OCI-LY1 (cell line): ENCODE data around the gene ZNF862.

ENCODE experiments used
- H2AFZ ChIP-seq: fragments of 200-600 bp; sonication (generic), shearing (Covaris generic); 2 replicates; pipeline ENCODE4 v1.6.0; 2014; ENCODE audit warnings: antibody characterized with exemption, mild to moderate bottlenecking, low read length
- H3F3A ChIP-seq: fragments of 200-600 bp; sonication (generic), shearing (Covaris generic); 2 replicates; pipeline ENCODE4 v1.6.0; 2014; ENCODE audit warnings: mild to moderate bottlenecking, antibody characterized with exemption, low read length, moderate library complexity; ENCODE audit not compliant: insufficient read depth
- H3K27ac ChIP-seq: fragments of 200-600 bp; sonication (generic); 2 replicates; pipeline ENCODE4 v1.5.1; 2014; ENCODE audit warnings: low read length, mixed run types, mild to moderate bottlenecking, low read depth; ENCODE audit not compliant: poor library complexity, severe bottlenecking
- H3K27me3 ChIP-seq: fragments of 200-600 bp; sonication (generic); 2 replicates; pipeline ENCODE4 v1.6.0; 2014; ENCODE audit warnings: antibody characterized with exemption, mild to moderate bottlenecking, low read length, moderate library complexity; ENCODE audit not compliant: insufficient read depth
- H3K36me3 ChIP-seq: fragments of 200-600 bp; sonication (generic); 2 replicates; pipeline ENCODE4 v1.6.1; 2014; ENCODE audit warnings: mild to moderate bottlenecking, antibody characterized with exemption, low read length, moderate library complexity, mixed read lengths; ENCODE audit not compliant: insufficient read depth
- H3K4me1 ChIP-seq: fragments of 200-600 bp; sonication (generic); 2 replicates; pipeline ENCODE4 v1.5.1; 2014; ENCODE audit warnings: mild to moderate bottlenecking, low read length, moderate library complexity; ENCODE audit not compliant: insufficient read depth, severe bottlenecking
- H3K4me2 ChIP-seq: fragments of 200-600 bp; sonication (generic), shearing (Covaris generic); 2 replicates; pipeline ENCODE4 v1.6.1; 2014; ENCODE audit warnings: low read length
- H3K4me3 ChIP-seq: fragments of 200-600 bp; sonication (generic); 2 replicates; pipeline ENCODE4 v1.5.1; 2014; ENCODE audit warnings: low read length, low read depth, mild to moderate bottlenecking, mixed read lengths; ENCODE audit not compliant: poor library complexity, severe bottlenecking
- H3K79me2 ChIP-seq: fragments of 200-600 bp; shearing (Covaris generic); 2 replicates; pipeline ENCODE4 v1.6.1; 2016; ENCODE audit warnings: mixed run types, low read length, mixed read lengths; ENCODE audit not compliant: insufficient read depth
- H3K9ac ChIP-seq: fragments of 200-600 bp; sonication (generic), shearing (Covaris generic); 2 replicates; pipeline ENCODE4 v1.6.1; 2014; ENCODE audit warnings: mild to moderate bottlenecking, low read length, mixed read lengths
- H3K9me2 ChIP-seq: fragments of 200-600 bp; sonication (generic), shearing (Covaris generic); 2 replicates; pipeline ENCODE4 v1.6.1; 2014; ENCODE audit warnings: low read depth, mild to moderate bottlenecking, low read length, mixed read lengths
- H3K9me3 ChIP-seq: fragments of 200-600 bp; shearing (Covaris generic); 2 replicates; pipeline ENCODE4 v1.6.1; 2014; ENCODE audit warnings: low read length, mixed read lengths
- H4K20me1 ChIP-seq: fragments of 200-600 bp; sonication (generic), shearing (Covaris generic); 2 replicates; pipeline ENCODE4 v1.6.0; 2016; ENCODE audit warnings: mild to moderate bottlenecking, low read length; ENCODE audit not compliant: insufficient read depth
- CTCF ChIP-seq: fragments of 200-600 bp; sonication (generic), shearing (Covaris generic); IDR thresholded peaks from 2 replicates; pipeline ENCODE4 v1.5.1; 2017; ENCODE audit warnings: mild to moderate bottlenecking, antibody characterized with exemption, low read length, moderate library complexity, mixed read lengths
- EZH2 ChIP-seq: fragments of 200-600 bp; sonication (generic), shearing (Covaris generic); IDR thresholded peaks from 2 replicates; pipeline ENCODE4 v1.8.0; 2017; ENCODE audit warnings: borderline replicate concordance, mixed run types, mild to moderate bottlenecking, antibody characterized with exemption, low read length, moderate library complexity, mixed read lengths

The ZNF862 gene

GRCh38 chr7:149879766-149880637, 41.8 kb downstream of the ZNF862 start:
- H3K36me3 ChIP-seq, result peaks cover 4% of the 10 kb centered on the region; the same call in 1 of the 2 replicates
- TF ChIP-seq CTCF (no peak), EZH2 (no peak)

GRCh38 chr7:149880638-149881311, 42.6 kb downstream of the ZNF862 start:
- no peak overlapping the region for H3K4me3 ChIP-seq
- H3K9me3 ChIP-seq, result no peaks in the 10 kb centered on the region
- no peak overlapping the region for H3K9ac ChIP-seq
- no peaks in the 10 kb centered on the region for H3K4me1 ChIP-seq
- peaks cover 4% of the 10 kb centered on the region; the same call in 1 of the 2 replicates for H3K36me3 ChIP-seq
- no peaks in the 10 kb centered on the region for H3K9me2 ChIP-seq
- H4K20me1 ChIP-seq, result no peaks in the 10 kb centered on the region
- H3K79me2 ChIP-seq, result no peaks in the 10 kb centered on the region
- no peaks in the 10 kb centered on the region for H3F3A ChIP-seq
- no peaks in the 10 kb centered on the region for H3K27me3 ChIP-seq
- H3K27ac ChIP-seq, result no peak overlapping the region
- no peak overlapping the region for H2AFZ ChIP-seq
- TF ChIP-seq CTCF (no peak), EZH2 (no peak)
- H3K4me2 ChIP-seq, result no peak overlapping the region

More at GRCh38 chr7:149879766-149880637, 41.8 kb downstream of the ZNF862 start:
- H3K9me2 ChIP-seq, result no peaks in the 10 kb centered on the region
- H2AFZ ChIP-seq, result no peak overlapping the region
- no peaks in the 10 kb centered on the region for H3K27me3 ChIP-seq
- no peaks in the 10 kb centered on the region for H3F3A ChIP-seq
- no peak overlapping the region for H3K9ac ChIP-seq
- no peaks in the 10 kb centered on the region for H4K20me1 ChIP-seq
- H3K79me2 ChIP-seq, result no peaks in the 10 kb centered on the region
- no peak overlapping the region for H3K27ac ChIP-seq
- no peak overlapping the region for H3K4me2 ChIP-seq
- H3K9me3 ChIP-seq, result no peaks in the 10 kb centered on the region
- no peak overlapping the region for H3K4me3 ChIP-seq
- peaks cover 2% of the 10 kb centered on the region for H3K4me1 ChIP-seq

- no peak overlapping the region for H3K4me2 ChIP-seq
- no peaks in the 10 kb centered on the region for H3K27me3 ChIP-seq
Measured at GRCh38 chr7:149881328-149882247, 43.4 kb downstream of the ZNF862 start.

More at GRCh38 chr7:149881328-149882247, 43.4 kb downstream of the ZNF862 start:
- H3K79me2 ChIP-seq, result no peaks in the 10 kb centered on the region
- TF ChIP-seq CTCF (no peak), EZH2 (no peak)
- no peak overlapping the region for H3K4me3 ChIP-seq
- H3K4me1 ChIP-seq, result no peaks in the 10 kb centered on the region
- no peaks in the 10 kb centered on the region for H3K9me2 ChIP-seq
- H4K20me1 ChIP-seq, result no peaks in the 10 kb centered on the region
- H3K36me3 ChIP-seq, result peaks cover 4% of the 10 kb centered on the region; the same call in 1 of the 2 replicates
- no peaks in the 10 kb centered on the region for H3F3A ChIP-seq
- no peak overlapping the region for H3K27ac ChIP-seq
- H2AFZ ChIP-seq, result no peak overlapping the region
- H3K9me3 ChIP-seq, result no peaks in the 10 kb centered on the region
- no peak overlapping the region for H3K9ac ChIP-seq
